PC-9 (cell line): ENCODE results near the gene CFAP54.

Experiments
- EZH2 ChIP-seq: fragments of 200-600 bp; sonication (generic); IDR thresholded peaks from 2 replicates; pipeline ENCODE4 v1.8.0; 2017; ENCODE audit warnings: antibody characterized with exemption, low read depth
- TF ChIP-seq, protein P1 (sequence below): fragments of 200-600 bp; sonication (generic); conservative IDR thresholded peaks from 2 replicates; pipeline ENCODE4 v1.6.1; 2017; ENCODE audit warnings: mixed run types, antibody characterized with exemption, mild to moderate bottlenecking, moderate library complexity

DNA sequence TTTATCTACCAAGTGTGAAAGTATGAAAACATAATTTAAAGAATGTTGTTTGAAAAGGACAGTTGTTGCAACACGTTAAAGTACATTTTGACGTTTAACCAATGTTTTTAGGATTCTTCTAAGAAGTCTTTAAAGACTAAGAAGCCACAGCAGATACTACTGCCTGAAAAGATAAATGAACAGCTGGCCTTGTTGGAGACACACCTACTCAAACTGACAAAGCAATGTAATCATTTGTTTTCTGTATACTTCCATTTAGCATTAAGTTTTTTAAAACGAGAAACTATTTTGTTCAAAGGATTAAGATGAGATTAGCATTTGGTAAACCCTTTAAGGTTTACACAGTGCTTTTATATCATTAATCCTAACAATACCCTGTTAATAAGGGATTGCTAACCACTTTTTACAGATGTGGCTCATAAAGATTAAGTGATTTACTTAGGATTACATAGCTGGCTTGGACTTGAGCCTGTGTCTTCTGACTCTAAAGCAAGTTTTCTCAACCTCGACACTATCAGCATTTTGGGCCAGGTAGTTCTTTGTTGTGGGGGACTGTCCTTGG is 134.4 kb downstream of the CFAP54 start:
- TF ChIP-seq, protein P1, sequence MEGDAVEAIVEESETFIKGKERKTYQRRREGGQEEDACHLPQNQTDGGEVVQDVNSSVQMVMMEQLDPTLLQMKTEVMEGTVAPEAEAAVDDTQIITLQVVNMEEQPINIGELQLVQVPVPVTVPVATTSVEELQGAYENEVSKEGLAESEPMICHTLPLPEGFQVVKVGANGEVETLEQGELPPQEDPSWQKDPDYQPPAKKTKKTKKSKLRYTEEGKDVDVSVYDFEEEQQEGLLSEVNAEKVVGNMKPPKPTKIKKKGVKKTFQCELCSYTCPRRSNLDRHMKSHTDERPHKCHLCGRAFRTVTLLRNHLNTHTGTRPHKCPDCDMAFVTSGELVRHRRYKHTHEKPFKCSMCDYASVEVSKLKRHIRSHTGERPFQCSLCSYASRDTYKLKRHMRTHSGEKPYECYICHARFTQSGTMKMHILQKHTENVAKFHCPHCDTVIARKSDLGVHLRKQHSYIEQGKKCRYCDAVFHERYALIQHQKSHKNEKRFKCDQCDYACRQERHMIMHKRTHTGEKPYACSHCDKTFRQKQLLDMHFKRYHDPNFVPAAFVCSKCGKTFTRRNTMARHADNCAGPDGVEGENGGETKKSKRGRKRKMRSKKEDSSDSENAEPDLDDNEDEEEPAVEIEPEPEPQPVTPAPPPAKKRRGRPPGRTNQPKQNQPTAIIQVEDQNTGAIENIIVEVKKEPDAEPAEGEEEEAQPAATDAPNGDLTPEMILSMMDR: no peak
- TF ChIP-seq EZH2: no peak
